Measurements from ENCODE around the gene PPP1R8. TPM values are rescaled to one million over a fixed set of nuclear protein-coding genes. Genes with fewer than 3 reads are reported as not detected.

PPP1R8 gene
- 33.4 TPM for total RNA-seq

DNA sequence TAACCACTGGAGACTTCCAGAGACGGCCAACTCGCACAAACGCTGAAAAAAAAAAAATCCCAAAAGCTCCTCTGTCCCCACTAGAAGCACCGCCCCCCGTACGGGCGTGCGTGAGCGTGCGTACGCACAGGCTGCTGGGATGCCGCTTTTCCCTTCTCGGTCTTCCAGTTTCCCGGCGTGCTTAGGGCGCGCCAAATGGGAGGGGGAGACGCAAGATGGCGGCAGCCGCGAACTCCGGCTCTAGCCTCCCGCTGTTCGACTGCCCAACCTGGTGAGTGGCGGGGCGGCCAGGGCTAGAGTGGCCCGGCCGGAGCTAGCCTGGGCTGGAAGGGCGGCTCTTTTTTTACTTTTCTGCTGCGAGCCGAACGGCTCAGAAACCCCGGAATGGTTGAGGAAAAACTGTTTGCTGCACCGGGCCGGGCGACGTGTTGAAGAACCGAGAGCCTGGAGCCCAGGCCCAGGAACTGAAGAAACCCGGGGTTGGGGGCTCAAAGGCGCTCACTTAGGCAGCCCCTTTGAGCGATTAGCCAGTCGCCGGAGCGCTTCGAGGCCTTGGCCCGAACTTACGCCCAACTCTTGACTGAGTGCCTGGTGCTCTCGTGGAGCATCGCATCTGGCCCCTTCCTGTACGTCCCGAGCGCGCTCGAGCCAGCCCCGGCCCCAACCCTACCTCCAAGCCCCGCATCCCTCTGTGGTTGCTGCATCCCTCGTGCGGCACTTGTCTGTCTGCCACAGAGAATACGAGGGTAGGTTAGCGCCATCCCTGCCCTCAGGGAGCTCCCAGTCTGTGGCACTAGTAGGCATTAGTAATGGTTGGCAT, at the start of gene PPP1R8:
Gene PPP1R8, plus strand, starts transcription at position 162 of the 820 bp plus-strand sequence. Its CDS starts 54 bp downstream, at position 216.
- Histone ChIP-seq H3K4me1 (peaks cover 35% of the 10 kb centered on the region), H3K27me3 (no peaks in the 10 kb centered on the region), H3K4me3 (peak within 1 kb of the TSS; percentile 81 to 92), H3K36me3 (peaks cover 0 to 10% of the 10 kb centered on the region in 2 donors), H3K27ac (peak within 1 kb of the TSS; percentile 85), H3K9me3 (no peaks in the 10 kb centered on the region)
- intact Hi-C loops (cut with DNase I), result loop anchor here (5.0 kb wide), 1 partner anchor 159 kb away; the partner anchor contains the start of gene IFI6
- DNase-seq (ENCODE audit: extremely low spot score in 2 of 2), result peak in 1 of 2 donors; percentile 89
- TF ChIP-seq POLR2AphosphoS5 (IDR thresholded peaks at IDR 0.05; ENCODE audit: insufficient read depth in 1 of 2, low read depth in 1 of 2) (peak; percentile 97 to 100), POLR2A (IDR thresholded peaks at IDR 0.05) (peak in 1 of 2 donors; percentile 49)
- TF ChIP-seq, protein P1, sequence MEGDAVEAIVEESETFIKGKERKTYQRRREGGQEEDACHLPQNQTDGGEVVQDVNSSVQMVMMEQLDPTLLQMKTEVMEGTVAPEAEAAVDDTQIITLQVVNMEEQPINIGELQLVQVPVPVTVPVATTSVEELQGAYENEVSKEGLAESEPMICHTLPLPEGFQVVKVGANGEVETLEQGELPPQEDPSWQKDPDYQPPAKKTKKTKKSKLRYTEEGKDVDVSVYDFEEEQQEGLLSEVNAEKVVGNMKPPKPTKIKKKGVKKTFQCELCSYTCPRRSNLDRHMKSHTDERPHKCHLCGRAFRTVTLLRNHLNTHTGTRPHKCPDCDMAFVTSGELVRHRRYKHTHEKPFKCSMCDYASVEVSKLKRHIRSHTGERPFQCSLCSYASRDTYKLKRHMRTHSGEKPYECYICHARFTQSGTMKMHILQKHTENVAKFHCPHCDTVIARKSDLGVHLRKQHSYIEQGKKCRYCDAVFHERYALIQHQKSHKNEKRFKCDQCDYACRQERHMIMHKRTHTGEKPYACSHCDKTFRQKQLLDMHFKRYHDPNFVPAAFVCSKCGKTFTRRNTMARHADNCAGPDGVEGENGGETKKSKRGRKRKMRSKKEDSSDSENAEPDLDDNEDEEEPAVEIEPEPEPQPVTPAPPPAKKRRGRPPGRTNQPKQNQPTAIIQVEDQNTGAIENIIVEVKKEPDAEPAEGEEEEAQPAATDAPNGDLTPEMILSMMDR (IDR thresholded peaks at IDR 0.05), result no peak

DNA sequence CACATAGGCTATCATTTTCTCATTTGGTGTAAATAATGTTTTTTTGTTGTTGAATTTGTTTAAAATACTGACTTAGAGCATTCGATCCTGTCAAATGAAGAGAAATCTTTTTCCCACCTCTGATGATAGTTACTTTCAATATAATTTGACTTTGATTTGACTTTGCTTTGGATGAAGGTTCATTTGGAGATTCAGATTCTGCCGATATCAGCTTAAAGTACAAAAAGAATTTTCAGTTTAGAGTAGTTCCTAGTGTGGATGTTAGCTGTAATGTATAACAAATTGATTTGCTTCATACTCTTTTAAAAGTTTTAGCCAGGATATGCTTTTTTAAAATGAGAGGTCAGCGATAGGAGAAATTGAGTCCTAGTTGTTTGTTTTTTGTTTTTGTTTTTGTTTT, 47.6 kb upstream of the PPP1R8 start:
- Histone ChIP-seq H3K4me3 (no peak overlapping the region), H3K9me3 (no peaks in the 10 kb centered on the region), H3K36me3 (no peaks in the 10 kb centered on the region), H3K4me1 (peaks cover 36% of the 10 kb centered on the region), H3K27me3 (no peaks in the 10 kb centered on the region), H3K27ac (no peak overlapping the region)
- intact Hi-C loops (cut with DNase I), result no loop called here
- TF ChIP-seq POLR2AphosphoS5 (IDR thresholded peaks at IDR 0.05; ENCODE audit: insufficient read depth in 1 of 2, low read depth in 1 of 2), result no peak
- TF ChIP-seq POLR2A (IDR thresholded peaks at IDR 0.05), result no peak
- TF ChIP-seq, protein P1 (IDR thresholded peaks at IDR 0.05), result no peak
- DNase-seq (ENCODE audit: extremely low spot score in 2 of 2), result no peak

DNA sequence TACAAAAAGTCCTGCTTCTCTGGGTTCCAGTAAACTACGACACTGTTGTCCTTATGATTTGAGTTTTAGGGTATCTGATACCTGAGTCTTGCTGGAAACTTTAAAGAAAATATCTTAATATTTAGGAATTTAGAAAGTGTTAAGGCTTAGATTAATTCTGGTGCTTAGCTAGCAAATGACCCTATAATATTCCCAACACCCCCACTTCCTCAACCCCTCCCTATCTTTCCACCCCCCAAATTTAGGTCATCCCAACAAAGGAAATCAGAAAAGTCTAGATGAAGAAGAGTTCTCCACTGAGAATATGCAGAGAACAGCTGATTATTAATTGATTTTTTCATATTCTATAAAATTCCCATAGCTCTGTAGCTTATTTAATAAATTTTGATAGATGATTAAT, 45.9 kb upstream of the PPP1R8 start:
- Histone ChIP-seq H3K36me3 (peaks cover 0 to 1% of the 10 kb centered on the region in 2 donors), H3K27ac (no peak overlapping the region), H3K9me3 (no peaks in the 10 kb centered on the region), H3K27me3 (no peaks in the 10 kb centered on the region), H3K4me3 (no peak overlapping the region), H3K4me1 (peaks cover 48% of the 10 kb centered on the region)
- no peak for DNase-seq (ENCODE audit: extremely low spot score in 2 of 2)
- intact Hi-C loops (cut with DNase I), result no loop called here
- TF ChIP-seq POLR2A (IDR thresholded peaks at IDR 0.05) (no peak), POLR2AphosphoS5 (IDR thresholded peaks at IDR 0.05; ENCODE audit: insufficient read depth in 1 of 2, low read depth in 1 of 2) (no peak)

GRCh38 chr1:27785781-27786455, 44.7 kb upstream of the PPP1R8 start:
- no peak for DNase-seq (ENCODE audit: extremely low spot score in 2 of 2)
- Histone ChIP-seq H3K36me3 (peaks cover 3 to 13% of the 10 kb centered on the region in 2 donors), H3K27me3 (no peaks in the 10 kb centered on the region), H3K9me3 (no peaks in the 10 kb centered on the region), H3K27ac (no peak overlapping the region), H3K4me1 (peaks cover 48% of the 10 kb centered on the region), H3K4me3 (no peak overlapping the region)
- intact Hi-C loops (cut with DNase I), result no loop called here
- TF ChIP-seq POLR2A (IDR thresholded peaks at IDR 0.05) (no peak), POLR2AphosphoS5 (IDR thresholded peaks at IDR 0.05; ENCODE audit: insufficient read depth in 1 of 2, low read depth in 1 of 2) (no peak)
- TF ChIP-seq, protein P1 (IDR thresholded peaks at IDR 0.05), result no peak

GRCh38 chr1:27787895-27788294, 42.7 kb upstream of the PPP1R8 start:
- H3K4me3 ChIP-seq, result no peak overlapping the region
- H3K36me3 ChIP-seq, result peaks cover 4 to 22% of the 10 kb centered on the region in 2 donors
- H3K4me1 ChIP-seq, result peaks cover 48% of the 10 kb centered on the region
- intact Hi-C loops (cut with DNase I), result no loop called here
- DNase-seq (ENCODE audit: extremely low spot score in 2 of 2), result no peak
- no peaks in the 10 kb centered on the region for H3K9me3 ChIP-seq
- H3K27me3 ChIP-seq, result no peaks in the 10 kb centered on the region
- H3K27ac ChIP-seq, result no peak overlapping the region
- TF ChIP-seq POLR2AphosphoS5 (IDR thresholded peaks at IDR 0.05; ENCODE audit: insufficient read depth in 1 of 2, low read depth in 1 of 2), result no peak
- TF ChIP-seq POLR2A (IDR thresholded peaks at IDR 0.05), result no peak
- TF ChIP-seq, protein P1 (IDR thresholded peaks at IDR 0.05), result no peak
